Adrenal gland (tissue), 5 donors: ENCODE data around the gene TMEM63B.

Experiments
- CTCF ChIP-seq, 6 experiments: fragments of 450-650 bp in 4 of 6; fragments of 200-600 bp in 2 of 6; sonication (generic) in 1 of 6; IDR thresholded peaks; 1 replicate in 5 of 6; 2 replicates in 1 of 6; pipeline versions ENCODE4 v1.5.1 to v1.8.0; 2016 to 2021; ENCODE audit warnings: antibody characterized with exemption in 6 of 6, mild to moderate bottlenecking in 2 of 6, moderate library complexity in 1 of 6
- POLR2A ChIP-seq, 2 donors: fragments of 450-650 bp; IDR thresholded peaks; one replicate each; pipeline ENCODE4 v1.6.1; 2017; ENCODE audit warnings: antibody characterized with exemption in 2 of 2, mild to moderate bottlenecking in 2 of 2, moderate library complexity in 1 of 2
- donor health status: DM: no; HTN: no; CAD: no.

- peak in 4 of 6 experiments; percentile 12 to 49 (median 36) for TF ChIP-seq CTCF (IDR thresholded peaks at IDR 0.05)
- no peak for TF ChIP-seq POLR2A (IDR thresholded peaks at IDR 0.05)
Measured at GRCh38 chr6:44128020-44128917, 915 bp downstream of the TMEM63B start.
